K562 treated with DMSO at 1 percent for 12 hours (cell line): ENCODE results near the gene M1AP. TPM values are rescaled to one million over a fixed set of nuclear protein-coding genes. Genes with fewer than 3 reads are reported as not detected.

Experiments
- total RNA-seq: library from RNA; unstranded; fragments of 300-600 nt; gene quantifications from 2 replicates; pipeline ENCODE4 v1.2.3, GENCODE V29; 2022; ENCODE audit not compliant: insufficient read depth

The M1AP gene
- total RNA-seq: 0.51 TPM in 1 of 2 replicates, not detected in the other

GRCh38 chr2:74648009-74648443 is at the start of gene M1AP:
TSS of gene M1AP (minus strand) at chr2:74648330. CDS start at chr2:74640275, 8,055 bp downstream.

GRCh38 chr2:74653985-74654882 is 6.1 kb upstream of the M1AP start, which contains the start of gene SEMA4F:
TSS of gene SEMA4F (plus strand) at chr2:74654247. CDS start at chr2:74654377, 130 bp downstream.

GRCh38 chr2:74553892-74554819 is 94.0 kb downstream of the M1AP start, which contains the start of the genes DOK1 and LOXL3:
TSS of gene DOK1 (plus strand) at chr2:74554720. CDS start at chr2:74554755, 35 bp downstream.
TSS of gene LOXL3 (minus strand) at chr2:74553942. CDS start at chr2:74552634, 1,308 bp downstream.

GRCh38 chr2:74529357-74530238 is 118.5 kb downstream of the M1AP start, which contains the start of the genes AUP1 and HTRA2:
TSS of gene AUP1 (minus strand) at chr2:74529706. CDS start at chr2:74529629, 77 bp downstream.
TSS of gene HTRA2 (plus strand) at chr2:74529933. CDS start at chr2:74530007, 74 bp downstream.

GRCh38 chr2:74525717-74526648 is 122.1 kb downstream of the M1AP start, which contains the start of gene DQX1:
TSS of gene DQX1 (minus strand) at chr2:74526231. CDS start at chr2:74525729, 502 bp downstream.

GRCh38 chr2:74514368-74515270 is 133.5 kb downstream of the M1AP start, which contains the start of gene TLX2:
TSS of gene TLX2 (plus strand) at chr2:74514450. CDS start at chr2:74514807, 357 bp downstream.

Other genes starting within 250 kb of the M1AP start
- 0.34 TPM in 1 of 2 replicates, not detected in the other for gene C2orf81, start 226.7 kb downstream of the M1AP start, total RNA-seq
- gene WDR54, start 226.6 kb downstream of the M1AP start, total RNA-seq: 10.1 and 19.4 TPM in 2 replicates
- gene RTKN, start 206.4 kb downstream of the M1AP start, total RNA-seq: 5.8 and 7.7 TPM in 2 replicates
- gene INO80B, start 193.2 kb downstream of the M1AP start, total RNA-seq: 5.4 and 10.6 TPM in 2 replicates
- gene WBP1, start 189.9 kb downstream of the M1AP start, total RNA-seq: 53.6 and 54.1 TPM in 2 replicates
- 54.2 and 80.9 TPM in 2 replicates for gene MOGS, start 182.9 kb downstream of the M1AP start, total RNA-seq
- gene MRPL53, start 175.7 kb downstream of the M1AP start, total RNA-seq: 56.6 and 70.8 TPM in 2 replicates
- 4.3 and 9.0 TPM in 2 replicates for gene CCDC142, start 165.3 kb downstream of the M1AP start, total RNA-seq
- 8.3 and 23.7 TPM in 2 replicates for gene TTC31, start 165.2 kb downstream of the M1AP start, total RNA-seq
- gene LBX2, start 148.7 kb downstream of the M1AP start, total RNA-seq: 8.2 and 9.1 TPM in 2 replicates
- 26.0 and 26.8 TPM in 2 replicates for gene PCGF1, start 140.6 kb downstream of the M1AP start, total RNA-seq
- not detected in 2 replicates for gene TLX2, start 133.9 kb downstream of the M1AP start, total RNA-seq
- 0.90 TPM in 1 of 2 replicates, not detected in the other for gene DQX1, start 122.1 kb downstream of the M1AP start, total RNA-seq
- gene AUP1, start 118.6 kb downstream of the M1AP start, total RNA-seq: 125 and 158 TPM in 2 replicates
- gene HTRA2, start 118.4 kb downstream of the M1AP start, total RNA-seq: 63.8 and 75.8 TPM in 2 replicates
- 0.74 TPM in 1 of 2 replicates, not detected in the other for gene LOXL3, start 94.4 kb downstream of the M1AP start, total RNA-seq
- 39.5 and 41.0 TPM in 2 replicates for gene DOK1, start 93.6 kb downstream of the M1AP start, total RNA-seq
- gene SEMA4F, start 5.9 kb upstream of the M1AP start, total RNA-seq: 5.5 and 11.2 TPM in 2 replicates
- 1.4 and 4.3 TPM in 2 replicates for gene HK2, start 185.8 kb upstream of the M1AP start, total RNA-seq